DOHH2 (cell line): ENCODE measurements around the gene PKP4.

Source experiments
- EZH2phosphoT487 ChIP-seq: fragments of 200-600 bp; sonication (generic); IDR thresholded peaks from 2 replicates; pipeline ENCODE4 v1.6.1; 2017; ENCODE audit warnings: borderline replicate concordance, mild to moderate bottlenecking, antibody characterized with exemption, low read length, moderate library complexity, mixed read lengths
- TF ChIP-seq, protein P1 (sequence below): fragments of 200-600 bp; sonication (generic); IDR thresholded peaks from one replicate; pipeline ENCODE4 v1.5.1; 2014; ENCODE audit warnings: antibody characterized with exemption, mild to moderate bottlenecking, low read depth, low read length; ENCODE audit not compliant: poor library complexity, severe bottlenecking

GRCh38 chr2:158498043-158498748 is 41.4 kb downstream of the PKP4 start:
- TF ChIP-seq, protein P1, sequence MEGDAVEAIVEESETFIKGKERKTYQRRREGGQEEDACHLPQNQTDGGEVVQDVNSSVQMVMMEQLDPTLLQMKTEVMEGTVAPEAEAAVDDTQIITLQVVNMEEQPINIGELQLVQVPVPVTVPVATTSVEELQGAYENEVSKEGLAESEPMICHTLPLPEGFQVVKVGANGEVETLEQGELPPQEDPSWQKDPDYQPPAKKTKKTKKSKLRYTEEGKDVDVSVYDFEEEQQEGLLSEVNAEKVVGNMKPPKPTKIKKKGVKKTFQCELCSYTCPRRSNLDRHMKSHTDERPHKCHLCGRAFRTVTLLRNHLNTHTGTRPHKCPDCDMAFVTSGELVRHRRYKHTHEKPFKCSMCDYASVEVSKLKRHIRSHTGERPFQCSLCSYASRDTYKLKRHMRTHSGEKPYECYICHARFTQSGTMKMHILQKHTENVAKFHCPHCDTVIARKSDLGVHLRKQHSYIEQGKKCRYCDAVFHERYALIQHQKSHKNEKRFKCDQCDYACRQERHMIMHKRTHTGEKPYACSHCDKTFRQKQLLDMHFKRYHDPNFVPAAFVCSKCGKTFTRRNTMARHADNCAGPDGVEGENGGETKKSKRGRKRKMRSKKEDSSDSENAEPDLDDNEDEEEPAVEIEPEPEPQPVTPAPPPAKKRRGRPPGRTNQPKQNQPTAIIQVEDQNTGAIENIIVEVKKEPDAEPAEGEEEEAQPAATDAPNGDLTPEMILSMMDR = no peak
- no peak for TF ChIP-seq EZH2phosphoT487
